ENCODE results near the gene PPP1R2.
A peak's percentile ranks its signal among the peaks of the same experiment; 100 is the strongest.

DNA sequence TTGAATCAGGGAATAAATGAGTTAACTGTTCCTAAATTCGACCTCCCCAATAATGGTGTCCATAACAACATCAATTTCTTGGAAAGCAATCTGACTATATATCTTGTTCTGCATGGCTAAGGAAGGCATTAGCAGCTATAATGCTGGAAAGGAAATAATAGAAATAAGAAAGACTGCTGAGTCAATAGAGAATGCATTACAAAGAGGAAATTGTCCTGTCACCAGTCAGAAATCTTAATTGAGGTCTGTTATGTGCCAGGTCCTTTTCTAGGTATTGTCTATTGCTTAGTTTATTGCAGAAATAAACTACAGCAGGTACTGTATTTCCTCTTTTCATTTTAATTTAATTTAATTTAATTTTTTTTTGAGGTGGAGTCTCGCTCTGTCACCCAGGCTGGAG is 5.9 kb upstream of the PPP1R2 start:
- TF ChIP-seq GATA3 (IDR thresholded peaks at IDR 0.05; ENCODE audit: low read depth, low read length) (no peak), GATA2 (IDR thresholded peaks at IDR 0.05; ENCODE audit: low read depth, low read length) (0 out of 2 replicates have a peak, but pooled peaks have one; percentile 2)

Data from SH-SY5Y (cell line).